ENCODE results near the gene CETN3.
"Not testable (repeated sequence)": the region's sequence is repeated elsewhere in the genome, so short reads cannot be mapped to it uniquely, and the experiment has no call there.

CETN3 gene

DNA sequence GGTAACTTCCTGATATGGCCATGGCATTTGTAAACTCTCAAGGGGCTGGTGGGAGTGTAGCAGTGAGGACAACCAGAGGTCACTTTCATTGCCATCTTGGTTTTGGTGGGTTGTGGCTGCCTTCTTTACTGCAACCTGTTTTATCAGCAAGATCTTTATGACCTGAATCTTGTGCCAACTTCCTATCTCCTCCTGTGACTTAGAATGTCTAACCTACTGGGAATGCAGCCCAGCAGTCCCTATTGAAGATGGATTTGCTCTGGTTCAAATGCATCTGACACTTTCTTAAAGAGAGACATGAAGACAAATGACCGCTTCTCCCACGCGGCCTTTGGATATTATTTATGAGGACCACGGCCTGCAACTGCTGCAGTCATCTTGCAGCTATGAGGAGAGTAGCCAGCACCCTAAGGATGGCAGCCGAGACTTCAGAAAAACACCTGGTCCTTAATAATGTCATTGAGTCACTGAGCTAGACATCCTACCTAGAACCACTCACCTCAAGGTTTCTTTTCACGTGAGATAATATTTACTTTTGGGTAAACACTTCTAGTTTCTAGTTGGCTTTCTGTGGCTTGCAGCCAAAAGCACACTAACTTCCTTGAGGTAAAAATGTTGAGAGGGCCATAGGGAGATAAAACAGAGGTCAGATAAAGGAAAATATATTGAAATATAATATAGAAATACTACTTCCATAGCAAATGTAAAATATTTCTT is 28.2 kb downstream of the CETN3 start:
- no peak for DNase-seq

DNA sequence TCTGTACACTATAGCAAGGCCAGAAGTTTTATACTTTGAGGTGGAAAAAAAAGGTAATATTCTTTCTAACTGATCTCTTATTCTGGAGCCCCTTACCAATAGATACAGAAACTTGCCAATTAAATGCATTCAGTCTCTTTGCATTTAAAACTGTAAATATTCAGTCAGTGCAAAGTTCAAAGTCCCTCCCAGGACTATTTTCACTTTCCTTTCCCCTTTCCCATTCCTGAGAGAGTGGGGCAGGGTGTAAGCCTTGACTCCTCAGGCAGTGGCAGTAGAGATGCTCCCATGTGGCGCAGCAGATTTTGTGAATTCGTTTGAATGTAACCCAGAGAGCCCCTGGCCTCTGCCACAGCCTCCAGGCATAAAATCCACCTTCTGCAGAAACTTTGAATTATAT is 29.9 kb downstream of the CETN3 start:
- no peak for DNase-seq

DNA sequence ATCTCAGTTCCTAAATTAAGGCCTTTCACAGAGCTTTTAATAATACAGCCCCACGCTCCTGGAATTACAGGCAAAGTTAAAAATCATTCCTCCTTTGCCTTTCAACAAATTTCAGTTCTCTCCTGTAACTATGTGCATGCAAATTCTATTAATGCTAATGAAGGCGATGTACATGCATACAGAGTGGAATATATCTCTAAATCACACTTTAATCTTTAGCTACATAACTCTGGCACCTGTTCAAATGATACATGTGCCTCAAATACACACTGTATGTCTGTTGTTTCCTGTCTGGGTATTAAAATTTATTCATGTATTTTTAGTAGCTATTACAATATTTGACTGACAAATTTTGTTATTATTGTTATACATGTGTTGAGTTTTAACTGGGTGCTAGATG is 30.8 kb downstream of the CETN3 start:
- no peak for DNase-seq

DNA sequence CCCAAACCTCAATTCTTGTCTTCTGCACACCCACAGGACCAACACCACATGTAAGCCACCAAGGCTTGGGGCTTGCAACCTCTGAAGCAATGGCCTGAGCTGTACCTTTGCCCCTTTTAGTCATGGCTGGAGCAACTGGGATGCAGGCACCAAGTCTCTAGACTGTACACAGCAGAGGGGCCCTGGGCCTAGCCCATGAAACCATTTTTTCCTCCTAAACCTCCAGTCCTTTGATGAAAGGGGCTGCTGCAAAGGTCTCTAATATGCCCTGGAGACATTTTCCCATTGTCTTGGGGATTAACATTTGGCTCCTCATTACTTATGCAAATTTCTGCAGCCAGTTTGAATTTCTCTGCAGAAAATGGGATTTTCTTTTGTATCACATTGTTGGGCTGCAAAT is 38.3 kb downstream of the CETN3 start:
- not testable (repeated sequence) for DNase-seq

DNA sequence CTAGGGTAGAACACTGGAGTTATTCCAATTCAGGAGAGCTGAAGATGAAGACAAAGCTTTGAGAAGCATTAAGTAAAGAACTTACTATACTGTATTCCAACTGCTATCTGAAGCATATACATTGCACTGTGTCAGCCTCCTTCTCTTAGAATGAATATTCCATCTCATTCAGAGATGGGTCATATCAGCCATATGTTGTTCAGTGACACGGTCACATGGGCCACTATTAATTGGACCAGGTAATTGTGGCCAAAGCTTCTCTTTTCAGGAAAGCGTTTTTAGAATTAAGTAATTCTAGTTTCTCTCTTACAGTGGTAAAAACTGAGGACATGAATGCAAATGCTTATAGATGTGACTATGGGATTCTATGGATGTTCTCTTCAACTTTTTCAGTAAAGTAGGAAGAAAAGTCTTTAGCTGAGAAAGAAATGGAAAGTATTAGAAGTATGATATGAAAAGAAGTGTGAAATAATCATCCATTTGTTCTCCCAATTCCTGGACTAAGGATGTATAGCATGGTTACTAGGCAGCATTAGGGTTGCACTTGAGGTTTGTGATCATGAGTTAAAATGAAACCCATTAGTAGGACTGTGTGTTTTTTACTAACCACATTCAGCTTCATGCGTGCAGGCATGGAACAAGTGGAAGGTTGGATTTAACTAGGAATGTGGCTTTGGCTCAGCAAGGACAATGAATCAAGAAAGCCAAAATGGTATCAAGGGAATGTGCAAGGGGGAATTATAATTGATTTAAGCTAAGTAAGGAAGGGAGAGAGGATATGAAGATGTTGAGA is 40.9 kb downstream of the CETN3 start:
- DNase-seq: no peak

DNA sequence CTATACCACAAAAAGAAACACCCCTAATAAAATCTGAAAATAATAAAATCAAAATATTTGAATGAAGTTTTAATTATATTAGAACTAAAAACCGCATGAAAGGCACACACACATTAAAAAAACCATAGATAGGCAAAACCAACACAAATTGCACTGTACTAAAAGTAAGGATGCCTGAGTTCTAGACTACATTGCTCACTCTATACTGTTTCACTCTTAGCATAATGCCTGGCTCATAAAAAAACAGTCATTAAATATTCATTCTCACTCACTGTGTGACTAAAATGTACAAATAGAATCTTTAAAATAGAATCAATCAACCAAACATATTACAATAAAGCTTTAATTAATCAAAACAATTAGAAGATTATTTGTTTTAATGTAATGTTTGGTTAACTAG is 41.7 kb downstream of the CETN3 start:
- DNase-seq: no peak

DNA sequence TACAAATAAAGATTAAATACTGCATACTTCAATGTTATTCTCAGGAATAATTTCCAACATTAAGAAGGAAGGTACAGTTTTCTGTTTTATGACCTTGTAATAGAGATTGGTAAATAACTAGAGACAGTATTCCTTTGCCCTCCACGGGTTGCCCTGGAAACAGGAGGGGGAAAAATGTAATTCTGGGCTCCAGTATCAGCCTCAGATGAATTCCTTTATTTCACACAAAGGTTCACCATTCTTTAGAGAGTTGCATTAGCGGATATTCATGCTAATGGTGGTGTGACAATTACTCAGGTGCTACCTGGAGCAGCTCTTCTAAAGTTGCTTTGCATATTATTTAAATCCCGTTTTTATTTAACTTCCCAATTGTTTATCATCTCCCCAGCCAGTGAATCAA is 42.6 kb downstream of the CETN3 start:
- no peak for DNase-seq

DNA sequence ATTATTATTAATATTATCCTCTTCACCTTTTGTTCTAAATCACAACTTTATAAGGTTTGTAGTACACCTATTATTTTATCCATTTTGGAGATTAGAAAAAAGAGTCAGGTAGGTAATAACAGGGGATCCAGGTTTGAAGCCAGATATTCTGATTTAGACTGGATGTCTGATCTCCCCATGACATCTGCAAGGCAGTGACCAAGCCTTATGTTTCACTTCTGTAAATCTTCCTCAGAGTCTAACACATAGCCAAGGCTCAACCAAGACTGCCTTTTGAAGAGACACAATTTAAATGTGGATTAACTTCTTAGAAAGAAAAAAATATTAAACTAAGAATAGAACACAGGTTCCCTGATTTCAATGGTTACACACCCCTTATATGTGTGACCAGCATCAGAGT is 44.2 kb downstream of the CETN3 start:
- no peak for DNase-seq

DNA sequence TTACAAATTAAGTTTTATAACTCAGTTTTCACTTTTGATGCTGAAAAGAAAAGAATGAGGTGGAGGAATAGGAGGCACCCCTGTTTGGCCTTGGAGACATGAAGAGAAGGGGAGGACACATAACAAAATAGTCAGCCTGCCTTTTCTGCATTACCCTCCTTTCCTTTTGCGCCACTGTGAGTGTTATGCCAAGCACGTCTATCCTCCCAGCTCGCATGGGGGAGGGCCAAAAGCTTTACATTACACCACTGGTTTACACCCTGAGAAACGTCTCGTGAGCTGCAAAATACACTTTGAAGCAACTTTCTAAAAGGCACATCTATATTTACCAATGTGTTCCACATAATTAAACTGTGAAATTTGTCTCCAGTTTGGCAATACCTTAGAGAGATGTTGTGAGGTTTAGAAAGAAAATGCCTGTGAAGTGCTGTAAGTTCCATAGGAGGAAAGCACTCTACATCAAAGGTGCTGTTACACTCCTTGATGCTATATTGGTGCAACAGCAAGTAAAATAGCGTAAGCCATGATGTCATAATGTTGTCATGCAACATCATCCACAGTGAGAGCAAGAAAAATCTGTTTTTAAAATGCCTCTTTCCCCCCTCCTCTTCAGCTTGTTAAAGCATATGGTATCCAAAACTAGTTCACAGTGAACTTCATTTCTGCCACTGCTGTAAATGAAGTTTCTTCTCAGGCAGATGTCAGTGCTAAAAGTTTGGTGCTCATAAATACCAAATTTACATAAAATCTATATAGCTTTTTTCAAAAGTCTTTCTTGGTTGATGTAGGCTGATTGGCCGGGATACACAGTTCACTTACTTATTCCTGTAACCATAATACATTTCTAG is 50.3 kb downstream of the CETN3 start:
- no peak for DNase-seq

DNA sequence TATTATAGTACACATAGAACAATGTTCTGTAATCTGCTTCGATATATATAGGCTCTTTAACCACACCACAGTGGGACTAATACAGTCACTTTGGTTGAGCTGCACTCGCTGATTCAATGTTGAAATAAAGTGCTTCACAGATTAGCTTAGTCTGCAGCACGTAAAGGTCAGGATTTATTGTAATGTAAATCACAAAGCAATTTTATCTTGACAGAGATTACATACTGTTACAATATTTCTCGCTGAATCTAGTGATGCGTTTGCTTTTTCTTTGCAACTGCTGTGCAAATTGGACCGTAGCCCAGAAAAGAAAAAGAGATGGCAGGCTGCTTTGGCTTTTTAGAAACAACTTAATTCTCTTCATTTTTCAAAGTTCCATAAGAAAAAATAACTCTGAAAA is 52.9 kb downstream of the CETN3 start:
- no peak for DNase-seq

DNA sequence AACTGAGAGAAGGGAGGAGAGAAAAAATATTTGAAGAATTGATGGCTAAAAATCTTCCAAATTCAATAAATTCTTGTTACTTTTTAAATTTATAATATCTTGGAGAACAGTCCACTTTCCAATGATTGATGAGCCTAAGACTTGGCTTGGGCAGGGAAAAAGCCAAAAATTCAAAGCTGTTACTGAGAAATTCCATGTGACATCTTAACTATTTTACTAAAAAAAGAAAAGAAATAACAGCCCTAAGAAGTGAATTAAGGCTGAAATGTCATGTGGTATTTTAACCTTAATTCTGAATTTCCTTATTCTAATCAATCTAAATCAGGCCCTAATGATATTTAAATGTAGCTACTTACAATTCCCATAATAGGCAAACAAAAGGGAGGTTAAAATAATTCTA is 53.4 kb downstream of the CETN3 start:
- DNase-seq: no peak

DNA sequence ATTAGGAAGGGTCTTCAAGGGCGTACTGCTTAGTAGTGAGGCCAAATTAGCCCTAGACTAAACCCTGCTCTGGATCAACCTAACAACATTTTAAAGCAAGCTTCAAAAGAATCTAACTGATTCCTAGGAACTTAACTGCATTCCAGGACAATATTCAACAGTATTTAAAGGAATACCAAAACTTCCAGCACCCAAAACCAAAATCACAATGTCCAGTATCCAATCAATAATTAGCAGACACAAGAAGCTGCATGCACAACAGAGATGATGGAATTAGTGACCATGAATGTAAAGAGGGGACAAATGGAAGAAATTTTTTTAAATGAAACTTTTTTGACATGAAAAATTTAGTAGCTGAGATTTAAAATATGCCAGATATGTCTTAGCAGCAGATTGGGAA is 53.9 kb downstream of the CETN3 start:
- no peak for DNase-seq

DNA sequence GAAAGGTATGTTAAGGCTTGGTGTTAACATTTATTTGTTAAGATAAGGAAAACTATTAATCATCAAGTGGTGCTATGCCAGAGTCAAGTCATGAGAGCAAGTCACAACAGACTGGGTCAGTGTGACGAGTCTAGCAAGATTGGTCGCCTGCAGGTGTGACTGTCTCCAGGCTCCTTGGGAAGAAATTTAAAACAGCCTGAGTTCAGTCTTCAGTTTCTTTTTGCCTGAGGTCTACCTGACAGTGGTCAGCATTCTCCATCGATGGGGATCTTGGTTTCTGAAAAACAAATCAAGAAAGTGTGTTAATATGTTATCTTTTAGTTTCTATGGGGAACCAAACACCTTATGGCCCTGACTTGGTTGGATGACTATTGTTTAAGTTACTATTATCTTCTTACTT is 56.3 kb downstream of the CETN3 start:
- no peak for DNase-seq

DNA sequence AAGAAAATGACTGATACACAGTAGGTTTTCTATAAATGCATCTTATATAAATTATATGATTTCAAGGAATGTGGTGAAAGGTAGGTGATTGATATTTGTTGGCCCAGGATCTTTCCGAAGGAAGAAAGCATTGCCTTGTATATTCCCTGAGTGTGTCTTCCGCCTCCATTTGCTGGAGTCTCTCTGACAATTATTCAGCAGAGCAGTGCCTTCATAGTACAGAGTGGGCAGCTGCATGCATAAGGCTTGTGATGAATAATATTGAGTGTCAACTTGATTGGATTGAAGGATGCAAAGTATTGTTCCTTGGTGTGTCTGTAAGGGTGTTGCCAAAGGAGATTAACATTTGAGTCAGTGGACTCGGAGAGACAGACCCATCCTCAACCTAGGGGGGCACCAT is 58.5 kb downstream of the CETN3 start:
- no peak for DNase-seq

DNA sequence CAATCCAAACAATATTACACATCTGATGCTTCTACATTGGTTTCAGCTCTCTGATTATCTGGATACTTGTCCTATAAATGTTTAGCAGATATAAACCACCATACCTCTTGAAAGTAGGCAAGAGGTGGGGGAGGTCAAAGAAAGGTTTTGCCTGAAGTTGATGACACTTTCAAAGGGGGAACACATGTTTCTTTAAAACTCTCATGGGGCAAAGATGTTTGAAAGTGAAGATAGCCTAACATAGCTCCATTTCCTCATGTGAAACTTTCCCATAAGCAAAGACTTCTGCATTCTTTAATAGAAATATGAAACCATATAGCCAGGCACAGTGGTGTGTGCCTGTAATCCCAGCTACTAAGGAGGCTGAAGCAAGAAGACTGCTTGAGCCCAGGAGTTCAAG is 62.1 kb downstream of the CETN3 start:
- no peak for DNase-seq

DNA sequence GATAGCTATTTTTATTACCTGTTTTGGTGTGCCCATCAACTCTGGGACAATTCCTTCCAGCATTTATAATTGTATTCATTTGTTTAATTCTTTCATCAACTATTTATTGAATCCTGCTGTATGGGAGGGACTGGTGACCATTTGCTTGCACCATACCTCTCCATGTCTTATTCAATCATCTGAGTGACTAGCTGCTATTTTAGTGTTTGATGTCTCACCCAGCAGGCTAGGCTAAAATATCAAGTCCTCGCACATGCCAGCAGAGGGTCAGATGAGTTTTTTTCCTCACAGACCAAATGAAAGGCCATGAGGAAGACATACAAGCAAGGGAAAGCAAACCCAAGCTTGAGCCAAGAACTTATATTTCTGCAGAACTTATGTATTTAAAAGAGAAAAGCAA is 63.9 kb downstream of the CETN3 start:
- no peak for DNase-seq

DNA sequence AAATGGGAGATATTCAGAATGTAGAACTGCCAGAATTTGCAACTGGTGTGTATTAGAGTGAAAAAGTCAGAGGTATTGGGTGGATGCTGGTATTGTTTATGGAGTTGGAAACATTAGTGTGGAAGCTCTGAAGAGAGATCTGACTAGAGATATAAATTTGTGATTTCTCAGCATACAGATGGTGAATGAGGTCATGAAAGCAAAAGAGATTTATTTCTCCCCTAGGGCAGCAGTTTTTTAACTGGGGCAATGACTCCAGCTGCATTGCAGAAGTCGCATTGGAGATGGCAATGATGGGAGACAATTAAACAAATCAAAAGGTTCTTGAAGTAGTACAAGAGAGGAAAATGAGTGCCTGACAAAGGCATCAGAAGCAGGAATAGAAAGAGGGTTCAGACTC is 64.9 kb downstream of the CETN3 start:
- no peak for DNase-seq

DNA sequence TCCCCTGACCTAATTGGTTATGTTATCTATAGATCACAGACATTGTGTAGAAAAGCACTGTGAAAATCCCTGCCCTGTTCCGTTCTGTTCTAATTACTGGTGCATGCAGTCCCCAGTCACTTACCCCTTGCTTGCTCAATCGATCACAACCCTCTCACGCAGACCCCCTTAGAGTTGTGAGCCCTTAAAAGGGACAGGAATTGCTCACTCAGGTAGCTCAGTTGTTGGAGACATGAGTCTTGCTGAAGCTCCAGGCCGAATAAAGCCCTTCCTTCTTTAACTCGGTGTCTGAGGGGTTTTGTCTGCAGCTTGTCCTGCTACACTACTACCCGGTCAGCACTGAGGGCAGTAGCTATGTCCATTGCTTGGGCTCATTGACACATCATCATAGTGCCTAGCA is 65.8 kb downstream of the CETN3 start:
- DNase-seq: not testable (repeated sequence)

DNA sequence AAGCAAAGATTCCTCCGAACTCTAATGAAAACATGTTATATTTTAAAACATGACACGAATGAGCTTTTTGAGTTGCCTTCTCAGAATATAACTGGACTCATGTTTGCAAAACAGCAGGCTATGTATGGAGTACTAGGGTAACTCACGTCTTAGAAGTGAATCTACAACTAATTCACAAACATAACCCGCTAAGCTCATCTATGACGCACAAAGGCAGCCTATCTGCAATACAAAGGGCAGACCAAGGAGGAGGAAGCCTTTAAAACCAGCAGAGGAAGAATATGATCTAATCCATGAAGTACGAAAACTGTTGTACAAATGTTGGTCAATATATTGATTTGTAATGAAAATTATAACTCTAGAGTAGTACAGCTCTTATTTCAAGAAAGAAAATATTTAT is 67.0 kb downstream of the CETN3 start:
- no peak for DNase-seq
